Posterior vena cava (tissue), 2 donors: Measurements from ENCODE around the gene VCL. TPM values are rescaled to one million over a fixed set of nuclear protein-coding genes. Genes with fewer than 3 reads are reported as not detected.
"Not testable (repeated sequence)": the region's sequence is repeated elsewhere in the genome, so short reads cannot be mapped to it uniquely, and the experiment has no call there.

ENCODE experiments used
- DNase-seq: peaks from one replicate; pipeline ENCODE4 v3.0.0-alpha.2; 2020; ENCODE audit warnings: low spot score
- intact Hi-C, 2 donors: fragments of 100-400 bp; cut with DNase I; formaldehyde crosslinking; loops; one replicate each; pipeline versions ENCODE4 v1.14.1 to v1.14.2; 2022 to 2023
- total RNA-seq, 2 donors: library from RNA; stranded (reverse); fragmentation: NEBNext Ultra II Directional; extraction: Animal tissue kit (Norgen Biotek cat#: 25700); gene quantifications; one replicate each; pipeline ENCODE4 v1.2.1, GENCODE V29; 2021
- donor health status: DM: yes; HTN: yes; CAD: no.
- donor health status: DM: yes; HTN: yes; CAD: no.

The VCL gene
- total RNA-seq, 2 donors from 2014 or later = 419 to 480 TPM

GRCh38 chr10:74056050-74056818, 58.3 kb downstream of the VCL start:
- intact Hi-C loops = no loop called here
- DNase-seq = no peak

GRCh38 chr10:74058071-74058470, 60.2 kb downstream of the VCL start:
- intact Hi-C loops = no loop called here
- no peak for DNase-seq

GRCh38 chr10:74058658-74059057, 60.7 kb downstream of the VCL start:
- intact Hi-C loops = no loop called here
- no peak for DNase-seq

- no peak for DNase-seq
- intact Hi-C loops = no loop called here
Measured at GRCh38 chr10:74061104-74061503, 63.2 kb downstream of the VCL start.

- DNase-seq, intact Hi-C loops: not testable (repeated sequence)
Measured at GRCh38 chr10:74061978-74062377, 64.1 kb downstream of the VCL start.

GRCh38 chr10:74063256-74063655, 65.3 kb downstream of the VCL start:
- intact Hi-C loops = no loop called here
- no peak for DNase-seq

- intact Hi-C loops = no loop called here
- no peak for DNase-seq
Measured at GRCh38 chr10:74067373-74068352, 69.7 kb downstream of the VCL start.

- no peak for DNase-seq
- intact Hi-C loops = loop anchor here in 1 of 2 donors (10.0 kb wide), 1 partner anchor 46 kb away; no protein-coding TSS in a partner anchor
Measured at GRCh38 chr10:74071157-74071556, 73.2 kb downstream of the VCL start.

- intact Hi-C loops = loop anchor here in 1 of 2 donors (10.0 kb wide), 1 partner anchor 48 kb away; no protein-coding TSS in a partner anchor
- no peak for DNase-seq
Measured at GRCh38 chr10:74072503-74072902, 74.6 kb downstream of the VCL start.

GRCh38 chr10:74075906-74076305, 78.0 kb downstream of the VCL start:
- no peak for DNase-seq
- intact Hi-C loops = loop anchor here in 1 of 2 donors (5.0 to 10.0 kb wide), 2 partner anchors 51 to 189 kb away; no protein-coding TSS in a partner anchor

GRCh38 chr10:74076961-74077360, 79.0 kb downstream of the VCL start:
- no peak for DNase-seq
- intact Hi-C loops = loop anchor here in 1 of 2 donors (5.0 to 10.0 kb wide), 2 partner anchors 52 to 190 kb away; no protein-coding TSS in a partner anchor

- intact Hi-C loops = loop anchor here in 1 of 2 donors (5.0 to 10.0 kb wide), 2 partner anchors 53 to 190 kb away; no protein-coding TSS in a partner anchor
Measured at GRCh38 chr10:74077416-74077815, 79.5 kb downstream of the VCL start.

GRCh38 chr10:74078037-74078436, 80.1 kb downstream of the VCL start:
- intact Hi-C loops = loop anchor here (2.0 to 10.0 kb wide), 3 partner anchors 53 to 191 kb away; no protein-coding TSS in a partner anchor
- no peak for DNase-seq

More at GRCh38 chr10:74077416-74077815, 79.5 kb downstream of the VCL start:
- DNase-seq = no peak

- intact Hi-C loops = loop anchor here (2.0 to 10.0 kb wide), 3 partner anchors 54 to 192 kb away; no protein-coding TSS in a partner anchor
- DNase-seq = no peak
Measured at GRCh38 chr10:74079028-74079935, 81.4 kb downstream of the VCL start.

GRCh38 chr10:74079936-74080590, 82.1 kb downstream of the VCL start:
- intact Hi-C loops = loop anchor here (2.0 to 10.0 kb wide), 3 partner anchors 55 to 193 kb away; no protein-coding TSS in a partner anchor
- DNase-seq = no peak

GRCh38 chr10:74081192-74081803, 83.4 kb downstream of the VCL start:
- no peak for DNase-seq
- intact Hi-C loops = no loop called here

- no peak for DNase-seq
- intact Hi-C loops = no loop called here
Measured at GRCh38 chr10:74081941-74082718, 84.2 kb downstream of the VCL start.
